Effector CD8-positive, alpha-beta T cell (primary cell): ENCODE data around the gene FAM81A.
"Not testable (repeated sequence)": the region's sequence is repeated elsewhere in the genome, so short reads cannot be mapped to it uniquely, and the experiment has no call there.

ENCODE experiments used
- DNase-seq: peaks from one replicate; lab custom pipeline; 2025; lab: John Stamatoyannopoulos, UW

Gene FAM81A

GRCh38 chr15:59485036-59485435, 47.0 kb downstream of the FAM81A start:
- no peak for DNase-seq

- DNase-seq: not testable (repeated sequence)
Measured at GRCh38 chr15:59489485-59489884, 51.5 kb downstream of the FAM81A start.

- no peak for DNase-seq
Measured at GRCh38 chr15:59491062-59491461, 53.1 kb downstream of the FAM81A start.

- peak; percentile 25 for DNase-seq
Measured at GRCh38 chr15:59492389-59493377, 54.7 kb downstream of the FAM81A start.

GRCh38 chr15:59501597-59501996, 63.6 kb downstream of the FAM81A start:
- DNase-seq: no peak

GRCh38 chr15:59515190-59515589, 77.2 kb downstream of the FAM81A start:
- DNase-seq: no peak

- no peak for DNase-seq
Measured at GRCh38 chr15:59516655-59517461, 78.9 kb downstream of the FAM81A start.

- no peak for DNase-seq
Measured at GRCh38 chr15:59519329-59519728, 81.3 kb downstream of the FAM81A start.

- no peak for DNase-seq
Measured at GRCh38 chr15:59521443-59521842, 83.5 kb downstream of the FAM81A start.

GRCh38 chr15:59522988-59523461, 85.0 kb downstream of the FAM81A start:
- peak; percentile 52 for DNase-seq

- DNase-seq: no peak
Measured at GRCh38 chr15:59523702-59524101, 85.7 kb downstream of the FAM81A start.

GRCh38 chr15:59524331-59524731, 86.3 kb downstream of the FAM81A start:
- DNase-seq: no peak

- DNase-seq: not testable (repeated sequence)
Measured at GRCh38 chr15:59526466-59526865, 88.5 kb downstream of the FAM81A start.

GRCh38 chr15:59528429-59528828, 90.4 kb downstream of the FAM81A start:
- DNase-seq: no peak

- DNase-seq: peak; percentile 55
Measured at GRCh38 chr15:59528961-59529402, 91.0 kb downstream of the FAM81A start.

- no peak for DNase-seq
Measured at GRCh38 chr15:59531066-59531675, 93.2 kb downstream of the FAM81A start.

GRCh38 chr15:59532770-59533379, 94.9 kb downstream of the FAM81A start:
- DNase-seq: no peak

GRCh38 chr15:59536553-59536952, 98.6 kb downstream of the FAM81A start:
- no peak for DNase-seq

GRCh38 chr15:59537403-59537802, 99.4 kb downstream of the FAM81A start:
- no peak for DNase-seq

GRCh38 chr15:59538494-59538893, 100.5 kb downstream of the FAM81A start:
- no peak for DNase-seq

GRCh38 chr15:59539799-59540198, 101.8 kb downstream of the FAM81A start:
- no peak for DNase-seq

GRCh38 chr15:59540654-59541053, 102.7 kb downstream of the FAM81A start:
- no peak for DNase-seq
